Measurements from ENCODE around the gene CLIC3.

- TF ChIP-seq EZH2 (IDR thresholded peaks at IDR 0.05) (no peak), POLR2AphosphoS5 (IDR thresholded peaks at IDR 0.05; ENCODE audit: borderline replicate concordance, low read depth, low read length) (no peak)
Measured at GRCh38 chr9:136949239-136949816, 47.0 kb downstream of the CLIC3 start.

Data from SK-N-MC (cell line).